Measurements from ENCODE around the gene CAMK2B.

DNA sequence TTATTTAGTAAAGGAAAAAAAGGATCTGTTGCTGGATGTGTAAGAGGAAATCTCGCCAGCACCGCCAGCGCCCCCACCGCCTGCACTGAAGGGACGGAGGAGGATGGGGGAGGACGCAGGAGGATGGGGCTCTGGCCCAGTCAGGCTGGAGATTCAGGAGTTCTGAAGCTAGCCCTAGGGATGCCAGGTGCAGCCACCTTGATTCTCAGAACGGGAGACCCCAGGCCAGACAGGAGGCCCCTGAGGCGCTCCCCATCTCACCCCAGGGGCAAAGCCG lies 1.3 kb downstream of the CAMK2B start:
- TF ChIP-seq, protein P1, sequence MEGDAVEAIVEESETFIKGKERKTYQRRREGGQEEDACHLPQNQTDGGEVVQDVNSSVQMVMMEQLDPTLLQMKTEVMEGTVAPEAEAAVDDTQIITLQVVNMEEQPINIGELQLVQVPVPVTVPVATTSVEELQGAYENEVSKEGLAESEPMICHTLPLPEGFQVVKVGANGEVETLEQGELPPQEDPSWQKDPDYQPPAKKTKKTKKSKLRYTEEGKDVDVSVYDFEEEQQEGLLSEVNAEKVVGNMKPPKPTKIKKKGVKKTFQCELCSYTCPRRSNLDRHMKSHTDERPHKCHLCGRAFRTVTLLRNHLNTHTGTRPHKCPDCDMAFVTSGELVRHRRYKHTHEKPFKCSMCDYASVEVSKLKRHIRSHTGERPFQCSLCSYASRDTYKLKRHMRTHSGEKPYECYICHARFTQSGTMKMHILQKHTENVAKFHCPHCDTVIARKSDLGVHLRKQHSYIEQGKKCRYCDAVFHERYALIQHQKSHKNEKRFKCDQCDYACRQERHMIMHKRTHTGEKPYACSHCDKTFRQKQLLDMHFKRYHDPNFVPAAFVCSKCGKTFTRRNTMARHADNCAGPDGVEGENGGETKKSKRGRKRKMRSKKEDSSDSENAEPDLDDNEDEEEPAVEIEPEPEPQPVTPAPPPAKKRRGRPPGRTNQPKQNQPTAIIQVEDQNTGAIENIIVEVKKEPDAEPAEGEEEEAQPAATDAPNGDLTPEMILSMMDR (IDR thresholded peaks at IDR 0.05), result no peak
- no peak for TF ChIP-seq POLR2A (IDR thresholded peaks at IDR 0.05)
